Lung (tissue), 12 donors: ENCODE measurements around the gene COPA. TPM values are rescaled to one million over a fixed set of nuclear protein-coding genes. Genes with fewer than 3 reads are reported as not detected.

Experiments used
- ATAC-seq: fragments of 200-7000 bp; cut with Tn5 transposase; one replicate; pipeline ENCODE4 v1.9.1; 2020; ENCODE audit warnings: moderate number of reproducible peaks; ENCODE audit not compliant: insufficient read depth, low FRiP score
- DNase-seq, 3 donors: peaks; one replicate each; pipeline ENCODE4 v3.0.0-alpha.2; 2013 to 2017
- H3K27ac ChIP-seq, 2 donors: one replicate each; pipeline ENCODE4 v1.5.1; 2013; ENCODE audit warnings: mild to moderate bottlenecking in 2 of 2, moderate library complexity in 2 of 2, control low read depth in 1 of 2, inconsistent platforms in 1 of 2, low read depth in 1 of 2, low read length in 1 of 2
- H3K27me3 ChIP-seq, 3 donors: one replicate each; pipeline ENCODE4 v1.5.1; 2013; ENCODE audit warnings: low read length in 2 of 3; ENCODE audit not compliant: control insufficient read depth in 3 of 3, insufficient read depth in 3 of 3
- H3K36me3 ChIP-seq, 4 donors: one replicate each; pipeline ENCODE4 v1.5.1; 2013; ENCODE audit warnings: low read length in 4 of 4, mild to moderate bottlenecking in 1 of 4, moderate library complexity in 1 of 4; ENCODE audit not compliant: control insufficient read depth in 4 of 4, insufficient read depth in 4 of 4
- H3K4me1 ChIP-seq, 5 donors: one replicate each; pipeline ENCODE4 v1.5.1; 2013; ENCODE audit warnings: low read length in 5 of 5, mild to moderate bottlenecking in 2 of 5, moderate library complexity in 1 of 5; ENCODE audit not compliant: control insufficient read depth in 5 of 5, insufficient read depth in 5 of 5
- H3K4me3 ChIP-seq: one replicate; pipeline ENCODE4 v1.5.1; 2013; ENCODE audit warnings: mild to moderate bottlenecking, control low read depth, moderate library complexity
- H3K9ac ChIP-seq, 2 donors: one replicate each; pipeline ENCODE4 v1.5.1; 2013; ENCODE audit warnings: low read length in 2 of 2, control low read depth in 1 of 2; ENCODE audit not compliant: insufficient read depth in 1 of 2
- H3K9me3 ChIP-seq, 4 donors: one replicate each; pipeline ENCODE4 v1.5.1; 2013; ENCODE audit warnings: low read length in 3 of 4, mild to moderate bottlenecking in 1 of 4, moderate library complexity in 1 of 4; ENCODE audit not compliant: control insufficient read depth in 4 of 4, insufficient read depth in 3 of 4
- CTCF ChIP-seq: IDR thresholded peaks from 2 replicates; pipeline ENCODE4 v1.5.1; 2012; ENCODE audit warnings: mild to moderate bottlenecking; ENCODE audit errors: control extremely low read depth, extremely low read depth
- WGBS, 2 donors: extraction: QIAGEN DNeasy Blood & Tissue Kit; methylation state at CpG; one replicate each; pipeline ENCODE4 v1.1.7; 2013; 5-methylcytosine and 5-hydroxymethylcytosine counted together
- polyA plus RNA-seq, 2 donors: library from polyadenylated mRNA; stranded (reverse); fragments of 200-250 nt; gene quantifications; one replicate each; pipeline ENCODE4 v1.2.1, GENCODE V29; 2013
- total RNA-seq, 2 donors: library from RNA; depleted of rRNA in 1 of 2; stranded (reverse); fragments of >200 nt in 1 of 2; gene quantifications; one replicate each; pipeline ENCODE4 v1.2.1, GENCODE V29; 2014 to 2021
- donor health status: control.
- donor health status: control.
- donor health status: Bipolar disorder and iron deficiency.
- donor health status: healthy.
- donor health status: DM: yes; HTN: yes; CAD: no.

Gene COPA
- total and polyA plus RNA-seq, 4 donors = 64.6 to 159 (median 125) TPM

- Histone ChIP-seq H3K9me3 (no peaks in the 10 kb centered on the region), H3K4me3 (no peak overlapping the region), H3K27me3 (no peaks in the 10 kb centered on the region), H3K27ac (peak overlapping the region in 1 of 2 donors; percentile 33), H3K4me1 (peaks cover 0 to 10% (median 5%) of the 10 kb centered on the region in 5 donors), H3K36me3 (peaks cover 3 to 9% (median 4%) of the 10 kb centered on the region in 4 donors), H3K9ac (peak overlapping the region in 1 of 2 donors; percentile 49)
- TF ChIP-seq CTCF = peak; percentile 65
- DNase-seq (peak; percentile 71 to 87 (median 86)), ATAC-seq (peak; percentile 88)
- WGBS, 2 donors = 71 to 77% methylated on average over 5 of the region's 5 CpGs
Measured at GRCh38 chr1:160251687-160252526, 91.1 kb downstream of the COPA start.

GRCh38 chr1:160251011-160251410 lies 92.0 kb downstream of the COPA start:
- no peaks in the 10 kb centered on the region for H3K27me3 ChIP-seq
- H3K4me1 ChIP-seq = peaks cover 0 to 10% (median 1%) of the 10 kb centered on the region in 5 donors
- TF ChIP-seq CTCF = no peak
- ATAC-seq (no peak), DNase-seq (no peak)
- H3K9ac ChIP-seq = no peak overlapping the region
- H3K9me3 ChIP-seq = no peaks in the 10 kb centered on the region
- no peak overlapping the region for H3K4me3 ChIP-seq
- H3K36me3 ChIP-seq = peaks cover 3 to 9% (median 4%) of the 10 kb centered on the region in 4 donors
- peak overlapping the region in 1 of 2 donors; percentile 9 for H3K27ac ChIP-seq

- DNase-seq (peak in 1 of 3 donors; percentile 21), ATAC-seq (no peak)
- H3K9me3 ChIP-seq = no peaks in the 10 kb centered on the region
- whole genome bisulfite sequencing, 2 donors = 90 to 93% methylated on average over 1 of the region's 1 CpG
- H3K36me3 ChIP-seq = peaks cover under 1 to 7% (median 3%) of the 10 kb centered on the region in 4 donors
- H3K27me3 ChIP-seq = no peaks in the 10 kb centered on the region
- H3K9ac ChIP-seq = no peak overlapping the region
- H3K27ac ChIP-seq = peak overlapping the region in 1 of 2 donors; percentile 33
- no peak for TF ChIP-seq CTCF
- H3K4me3 ChIP-seq = no peak overlapping the region
- peaks cover 0 to 36% (median 0%) of the 10 kb centered on the region in 5 donors for H3K4me1 ChIP-seq
Measured at GRCh38 chr1:160247053-160247452, 96.0 kb downstream of the COPA start.
